Non-pigmented ciliary epithelial cell (primary cell): ENCODE results near the gene KIF21B.

Source experiments
- DNase-seq: peaks from one replicate; pipeline ENCODE4 v3.0.0-alpha.2; 2010; ENCODE audit warnings: low read depth

The KIF21B gene

GRCh38 chr1:201042779-201043461 is 19.4 kb upstream of the KIF21B start:
- no peak for DNase-seq

GRCh38 chr1:201041011-201041410 is 17.5 kb upstream of the KIF21B start:
- no peak for DNase-seq

- DNase-seq, result no peak
Measured at GRCh38 chr1:201039876-201040275, 16.4 kb upstream of the KIF21B start.

- no peak for DNase-seq
Measured at GRCh38 chr1:201039418-201039817, 15.9 kb upstream of the KIF21B start.

- DNase-seq, result no peak
Measured at GRCh38 chr1:201038186-201038876, 14.8 kb upstream of the KIF21B start.

- DNase-seq, result no peak
Measured at GRCh38 chr1:201036188-201036842, 12.8 kb upstream of the KIF21B start.

GRCh38 chr1:201034671-201035070 is 11.2 kb upstream of the KIF21B start:
- DNase-seq, result no peak

- DNase-seq, result no peak
Measured at GRCh38 chr1:201032408-201032807, 8.9 kb upstream of the KIF21B start.

- DNase-seq, result no peak
Measured at GRCh38 chr1:201028461-201028889, 5.0 kb upstream of the KIF21B start.

GRCh38 chr1:201026836-201027235 is 3.3 kb upstream of the KIF21B start:
- DNase-seq, result no peak

GRCh38 chr1:201026234-201026633 is 2.7 kb upstream of the KIF21B start:
- DNase-seq, result no peak

- DNase-seq, result no peak
Measured at GRCh38 chr1:201025571-201026002, 2.1 kb upstream of the KIF21B start.

GRCh38 chr1:201024625-201024998 is 1.1 kb upstream of the KIF21B start:
- no peak for DNase-seq

GRCh38 chr1:201023920-201024624 is 558 bp upstream of the KIF21B start:
- no peak for DNase-seq

- no peak for DNase-seq
Measured at GRCh38 chr1:201022820-201023516, 546 bp downstream of the KIF21B start.

GRCh38 chr1:201022493-201022819 is 1.1 kb downstream of the KIF21B start:
- DNase-seq, result no peak

- no peak for DNase-seq
Measured at GRCh38 chr1:201021630-201022492, 1.7 kb downstream of the KIF21B start.

- no peak for DNase-seq
Measured at GRCh38 chr1:201020721-201021629, 2.5 kb downstream of the KIF21B start.

- DNase-seq, result no peak
Measured at GRCh38 chr1:201020040-201020591, 3.4 kb downstream of the KIF21B start.
